Subcutaneous abdominal adipose tissue (tissue), 5 donors: Measurements from ENCODE around the gene RHBDF2.

Experiments used
- H3K27ac ChIP-seq: one replicate; pipeline ENCODE4 v1.7.0; 2013; ENCODE audit warnings: low read depth, mild to moderate bottlenecking, inconsistent platforms, low read length, moderate library complexity
- H3K27me3 ChIP-seq, 5 donors: one replicate each; pipeline ENCODE4 v1.7.0; 2013; ENCODE audit warnings: low read length in 5 of 5, inconsistent platforms in 1 of 5; ENCODE audit not compliant: control insufficient read depth in 5 of 5, insufficient read depth in 4 of 5
- H3K36me3 ChIP-seq, 5 donors: one replicate each; pipeline ENCODE4 v1.7.0; 2013; ENCODE audit warnings: low read length in 5 of 5; ENCODE audit not compliant: control insufficient read depth in 5 of 5, insufficient read depth in 5 of 5
- H3K4me1 ChIP-seq, 5 donors: one replicate each; pipeline ENCODE4 v1.7.0; 2013; ENCODE audit warnings: low read length in 5 of 5, mild to moderate bottlenecking in 3 of 5, moderate library complexity in 1 of 5; ENCODE audit not compliant: control insufficient read depth in 5 of 5, insufficient read depth in 5 of 5
- H3K4me3 ChIP-seq, 5 donors: one replicate each; pipeline ENCODE4 v1.7.0; 2013; ENCODE audit warnings: low read length in 5 of 5, low read depth in 1 of 5
- H3K9ac ChIP-seq, 5 donors: one replicate each; pipeline ENCODE4 v1.7.0; 2013; ENCODE audit warnings: low read length in 5 of 5, mild to moderate bottlenecking in 4 of 5, moderate library complexity in 3 of 5
- H3K9me3 ChIP-seq, 5 donors: one replicate each; pipeline ENCODE4 v1.7.0; 2013; ENCODE audit warnings: low read length in 5 of 5; ENCODE audit not compliant: control insufficient read depth in 5 of 5
- donor health status: healthy.
- donor health status: healthy.
- donor health status: healthy.
- donor health status: healthy.
- donor health status: healthy.

Gene RHBDF2

GRCh38 chr17:76473541-76473985 is 27.7 kb downstream of the RHBDF2 start:
- no peak overlapping the region for H3K9ac ChIP-seq
- H3K27ac ChIP-seq, result no peak overlapping the region
- H3K4me3 ChIP-seq, result no peak overlapping the region
- H3K9me3 ChIP-seq, result no peaks in the 10 kb centered on the region
- H3K27me3 ChIP-seq, result peaks cover 0 to 4% (median 0%) of the 10 kb centered on the region in 5 donors
- H3K4me1 ChIP-seq, result peaks cover 0 to 5% (median 0%) of the 10 kb centered on the region in 5 donors
- peaks cover 0 to 84% (median 41%) of the 10 kb centered on the region in 5 donors for H3K36me3 ChIP-seq

GRCh38 chr17:76472726-76473125 is 28.5 kb downstream of the RHBDF2 start:
- Histone ChIP-seq H3K27me3 (peaks cover 0 to 4% (median 0%) of the 10 kb centered on the region in 5 donors), H3K36me3 (peaks cover 0 to 78% (median 41%) of the 10 kb centered on the region in 5 donors), H3K9me3 (no peaks in the 10 kb centered on the region), H3K27ac (no peak overlapping the region), H3K4me3 (no peak overlapping the region), H3K4me1 (peaks cover 0 to 2% (median 0%) of the 10 kb centered on the region in 5 donors), H3K9ac (no peak overlapping the region)

GRCh38 chr17:76472258-76472645 is 29.0 kb downstream of the RHBDF2 start:
- H3K36me3 ChIP-seq, result peaks cover 0 to 75% (median 38%) of the 10 kb centered on the region in 5 donors
- no peak overlapping the region for H3K4me3 ChIP-seq
- no peaks in the 10 kb centered on the region for H3K9me3 ChIP-seq
- H3K27me3 ChIP-seq, result peaks cover 0 to 4% (median 0%) of the 10 kb centered on the region in 5 donors
- H3K9ac ChIP-seq, result no peak overlapping the region
- no peaks in the 10 kb centered on the region for H3K4me1 ChIP-seq
- H3K27ac ChIP-seq, result no peak overlapping the region

- Histone ChIP-seq H3K4me1 (no peaks in the 10 kb centered on the region), H3K27me3 (peaks cover 0 to 4% (median 0%) of the 10 kb centered on the region in 5 donors), H3K9ac (no peak overlapping the region), H3K9me3 (no peaks in the 10 kb centered on the region), H3K27ac (no peak overlapping the region), H3K4me3 (no peak overlapping the region), H3K36me3 (peaks cover 0 to 71% (median 36%) of the 10 kb centered on the region in 5 donors)
These were observed 29.5 kb downstream of the RHBDF2 start for GRCh38 chr17:76471498-76472257.

- Histone ChIP-seq H3K27ac (no peak overlapping the region), H3K36me3 (peaks cover 0 to 61% (median 34%) of the 10 kb centered on the region in 5 donors), H3K4me1 (peaks cover 0 to 5% (median 0%) of the 10 kb centered on the region in 5 donors), H3K9ac (no peak overlapping the region), H3K27me3 (peaks cover 0 to 4% (median 0%) of the 10 kb centered on the region in 5 donors), H3K9me3 (no peaks in the 10 kb centered on the region), H3K4me3 (no peak overlapping the region)
These were observed 31.1 kb downstream of the RHBDF2 start for GRCh38 chr17:76469991-76470739.

- Histone ChIP-seq H3K4me1 (peaks cover 0 to 5% (median 0%) of the 10 kb centered on the region in 5 donors), H3K36me3 (peaks cover 0 to 52% (median 29%) of the 10 kb centered on the region in 5 donors), H3K9ac (no peak overlapping the region), H3K27ac (no peak overlapping the region), H3K9me3 (no peaks in the 10 kb centered on the region), H3K27me3 (peaks cover 0 to 4% (median 0%) of the 10 kb centered on the region in 5 donors), H3K4me3 (no peak overlapping the region)
These were observed 31.9 kb downstream of the RHBDF2 start for GRCh38 chr17:76469076-76469990.

GRCh38 chr17:76468634-76469010 is 32.6 kb downstream of the RHBDF2 start:
- Histone ChIP-seq H3K27ac (no peak overlapping the region), H3K4me3 (no peak overlapping the region), H3K9me3 (no peaks in the 10 kb centered on the region)

GRCh38 chr17:76467809-76468633 is 33.2 kb downstream of the RHBDF2 start:
- no peaks in the 10 kb centered on the region for H3K9me3 ChIP-seq
- H3K27me3 ChIP-seq, result peaks cover 0 to 4% (median 0%) of the 10 kb centered on the region in 5 donors
- H3K27ac ChIP-seq, result no peak overlapping the region
- no peak overlapping the region for H3K4me3 ChIP-seq
- peaks cover 0 to 5% (median 0%) of the 10 kb centered on the region in 5 donors for H3K4me1 ChIP-seq
- no peak overlapping the region for H3K9ac ChIP-seq
- peaks cover 0 to 39% (median 17%) of the 10 kb centered on the region in 5 donors for H3K36me3 ChIP-seq

More at GRCh38 chr17:76468634-76469010, 32.6 kb downstream of the RHBDF2 start:
- Histone ChIP-seq H3K9ac (no peak overlapping the region), H3K36me3 (peaks cover 0 to 45% (median 23%) of the 10 kb centered on the region in 5 donors), H3K27me3 (peaks cover 0 to 4% (median 0%) of the 10 kb centered on the region in 5 donors), H3K4me1 (peaks cover 0 to 5% (median 0%) of the 10 kb centered on the region in 5 donors)

GRCh38 chr17:76467366-76467765 is 33.9 kb downstream of the RHBDF2 start, which contains the start of gene AANAT:
AANAT (plus strand) TSS chr17:76467603; CDS start chr17:76468747, 1,144 bp downstream.
- Histone ChIP-seq H3K36me3 (peaks cover 0 to 33% (median 12%) of the 10 kb centered on the region in 5 donors), H3K4me1 (peaks cover 0 to 5% (median 0%) of the 10 kb centered on the region in 5 donors), H3K4me3 (no peak within 1 kb of the TSS), H3K9me3 (no peaks in the 10 kb centered on the region), H3K27me3 (peaks cover 0 to 2% (median 0%) of the 10 kb centered on the region in 5 donors), H3K9ac (no peak within 1 kb of the TSS), H3K27ac (no peak within 1 kb of the TSS)
